SK-N-SH (cell line): Measurements from ENCODE around the gene CYS1. TPM values are rescaled to one million over a fixed set of nuclear protein-coding genes. Genes with fewer than 3 reads are reported as not detected.

Experiments
- CTCF ChIA-PET: fragments of 300-600, 350-600 bp; formaldehyde crosslinking; extraction: SDS; loops from one replicate; lab custom pipeline; 2021; lab: Yijun Ruan, JAX
- POLR2A ChIA-PET: fragments of 350-600 bp; sonication (Branson Sonifier 250); formaldehyde crosslinking; extraction: SDS; loops from one replicate; lab custom pipeline; 2020; ENCODE audit warnings: antibody characterized with exemption, inconsistent platforms; lab: Yijun Ruan, JAX
- DNase-seq: peaks from one replicate; pipeline ENCODE4 v3.0.0; 2012
- H2AFZ ChIP-seq: fragments of 200-600 bp; sonication (generic); 2 replicates; pipeline ENCODE4 v1.8.1; 2016; ENCODE audit warnings: antibody characterized with exemption, mild to moderate bottlenecking, low read depth
- H3F3A ChIP-seq: fragments of 200-600 bp; sonication (generic); replicated peaks from 2 replicates; pipeline ENCODE3; 2016; ENCODE audit warnings: antibody characterized with exemption, mild to moderate bottlenecking; ENCODE audit not compliant: insufficient read depth
- H3K27ac ChIP-seq, 2 experiments: fragments of 200-500 bp in 1 of 2; fragments of 200-600 bp in 1 of 2; sonication (Bioruptor generic) in 1 of 2; sonication (generic), shearing (Covaris generic) in 1 of 2; 2 replicates each; pipeline versions ENCODE4 v1.5.1 to v1.6.1; 2014 to 2016; ENCODE audit warnings: low read depth in 2 of 2, inconsistent platforms in 1 of 2, low read length in 1 of 2, mild to moderate bottlenecking in 1 of 2, mixed read lengths in 1 of 2
- H3K27me3 ChIP-seq: fragments of 200-600 bp; sonication (generic), shearing (Covaris generic); 2 replicates; pipeline ENCODE4 v1.6.1; 2016; ENCODE audit warnings: mixed run types; ENCODE audit not compliant: insufficient read depth
- H3K36me3 ChIP-seq, 2 experiments: fragments of 200-500 bp in 1 of 2; fragments of 200-600 bp in 1 of 2; sonication (Bioruptor generic) in 1 of 2; sonication (generic) in 1 of 2; replicated peaks in 1 of 2; 2 replicates each; pipeline versions ENCODE3 to v1.5.1; 2014 to 2016; ENCODE audit warnings: low read length in 1 of 2, mild to moderate bottlenecking in 1 of 2; ENCODE audit not compliant: insufficient read depth in 2 of 2, control insufficient read depth in 1 of 2
- H3K4me1 ChIP-seq, 2 experiments: fragments of 200-500 bp in 1 of 2; fragments of 200-600 bp in 1 of 2; sonication (Bioruptor generic) in 1 of 2; sonication (generic), shearing (Covaris generic) in 1 of 2; 2 replicates each; pipeline versions ENCODE4 v1.5.1 to v1.6.1; 2014 to 2016; ENCODE audit warnings: low read depth in 1 of 2, low read length in 1 of 2, mixed run types in 1 of 2; ENCODE audit not compliant: insufficient read depth in 2 of 2, control insufficient read depth in 1 of 2
- H3K4me2 ChIP-seq: fragments of 200-600 bp; sonication (generic), shearing (Covaris generic); 2 replicates; pipeline ENCODE4 v1.6.1; 2017; ENCODE audit warnings: mixed run types
- H3K4me3 ChIP-seq, 2 experiments: fragments of 200-500 bp in 1 of 2; fragments of 200-600 bp in 1 of 2; sonication (Bioruptor generic) in 1 of 2; sonication (generic), shearing (Covaris generic) in 1 of 2; 2 replicates each; pipeline versions ENCODE4 v1.5.1 to v1.8.1; 2014 to 2016; ENCODE audit warnings: low read depth in 2 of 2, inconsistent platforms in 1 of 2, low read length in 1 of 2, mild to moderate bottlenecking in 1 of 2, mixed read lengths in 1 of 2, moderate library complexity in 1 of 2
- H3K79me2 ChIP-seq: fragments of 200-600 bp; sonication (generic); 2 replicates; pipeline ENCODE4 v1.8.1; 2017; ENCODE audit warnings: mild to moderate bottlenecking; ENCODE audit not compliant: insufficient read depth
- H3K9ac ChIP-seq: fragments of 200-600 bp; sonication (generic); 2 replicates; pipeline ENCODE4 v1.6.1; 2017; ENCODE audit warnings: mixed run types
- H3K9me2 ChIP-seq: fragments of 200-600 bp; sonication (generic); 2 replicates; pipeline ENCODE4 v1.6.1; 2017; ENCODE audit warnings: mixed run types
- H3K9me3 ChIP-seq: fragments of 200-600 bp; sonication (generic); 2 replicates; pipeline ENCODE4 v1.6.1; 2017; ENCODE audit warnings: mixed run types, mild to moderate bottlenecking, moderate library complexity
- H4K20me1 ChIP-seq: fragments of 200-600 bp; sonication (generic); 2 replicates; pipeline ENCODE4 v1.6.1; 2017; ENCODE audit warnings: mild to moderate bottlenecking, mixed run types; ENCODE audit not compliant: insufficient read depth
- EP300 ChIP-seq, 2 experiments: IDR thresholded peaks; 2 replicates each; pipeline versions ENCODE4 v1.4.0 to v1.6.1; 2012; ENCODE audit warnings: borderline replicate concordance in 1 of 2, low read depth in 1 of 2, low read length in 1 of 2
- FOXJ3 ChIP-seq: sonication (generic); formaldehyde crosslinking; IDR thresholded peaks from 2 replicates; pipeline ENCODE4 v1.5.1; 2020; ENCODE audit warnings: mild to moderate bottlenecking, missing genetic modification reagents
- GATA2 ChIP-seq: sonication (generic); formaldehyde crosslinking; IDR thresholded peaks from 2 replicates; pipeline ENCODE4 v1.5.0; 2020; ENCODE audit warnings: mild to moderate bottlenecking, missing genetic modification reagents
- MAX ChIP-seq: IDR thresholded peaks from 2 replicates; pipeline ENCODE4 v1.4.0; 2012; ENCODE audit warnings: low read depth
- MEF2A ChIP-seq: IDR thresholded peaks from 2 replicates; pipeline ENCODE4 v1.4.0; 2012; ENCODE audit warnings: low read depth, borderline replicate concordance
- MXI1 ChIP-seq: IDR thresholded peaks from 2 replicates; pipeline ENCODE4 v1.6.1; 2012; ENCODE audit warnings: mild to moderate bottlenecking, low read depth, low read length, improper control_type of control experiment
- PBX3 ChIP-seq: IDR thresholded peaks from 2 replicates; pipeline ENCODE4; 2012
- POLR2AphosphoS5 ChIP-seq: IDR thresholded peaks from 2 replicates; pipeline ENCODE4 v1.6.1; 2012; ENCODE audit warnings: low read depth, low read length
- RXRA ChIP-seq: IDR thresholded peaks from 2 replicates; pipeline ENCODE4 v1.4.0; 2012; ENCODE audit warnings: low read depth, mild to moderate bottlenecking, borderline replicate concordance
- USF1 ChIP-seq: IDR thresholded peaks from 2 replicates; pipeline ENCODE4 v1.4.0; 2012; ENCODE audit warnings: low read depth, borderline replicate concordance
- WGBS: methylation state at CpG from one replicate; pipeline ENCODE4 v1.1.6; 2017; ENCODE audit warnings: low lambda C conversion rate; 5-methylcytosine and 5-hydroxymethylcytosine counted together
- polyA plus RNA-seq, 3 experiments: library from polyadenylated mRNA; depleted of rRNA; stranded (reverse); fragments of >200 nt; gene quantifications; 2 replicates each; pipeline ENCODE4 v1.2.3, GENCODE V29; 2012

The CYS1 gene
- polyA plus RNA-seq, 1 of the 3 experiments (the other 2 are of a cell fraction), result 1.2 TPM

GRCh38 chr2:10043906-10044601, 36.2 kb downstream of the CYS1 start (continued):
- TF ChIP-seq POLR2AphosphoS5 (no peak), EP300 (IDR thresholded peaks at IDR 0.05; ENCODE audit: borderline replicate concordance in 1 of 2, low read depth in 1 of 2, low read length in 1 of 2) (no peak), RXRA (no peak), GATA2 (CRISPR knock-in tag) (no peak)

GRCh38 chr2:10043256-10043905, 36.8 kb downstream of the CYS1 start, which contains the start of gene KLF11:
Gene KLF11 (plus strand): TSS chr2:10043550. CDS start chr2:10043717, 167 bp downstream.
- Histone ChIP-seq H3K9me3 (no peaks in the 10 kb centered on the region), H3K4me1 (peaks cover 6 to 19% of the 10 kb centered on the region in 2 experiments; a peak in 1 of 4 replicates), H3K4me3 (peak within 1 kb of the TSS; percentile 59 to 68), H3F3A (peaks cover 21% of the 10 kb centered on the region), H3K9me2 (no peaks in the 10 kb centered on the region), H3K27ac (peak within 1 kb of the TSS; percentile 58 to 77; a peak in 2 of 4 replicates), H3K27me3 (no peaks in the 10 kb centered on the region), H3K79me2 (peaks cover 18% of the 10 kb centered on the region; the same call in 1 of the 2 replicates), H4K20me1 (peaks cover 31% of the 10 kb centered on the region), H3K36me3 (peaks cover 0 to 9% of the 10 kb centered on the region in 2 experiments), H3K9ac (peak within 1 kb of the TSS; percentile 83), H2AFZ (peak within 1 kb of the TSS; percentile 72; the same call in 1 of the 2 replicates), H3K4me2 (peak within 1 kb of the TSS; percentile 81)
- no peak for TF ChIP-seq EP300 (IDR thresholded peaks at IDR 0.05; ENCODE audit: borderline replicate concordance in 1 of 2, low read depth in 1 of 2, low read length in 1 of 2)
- 0 out of 2 replicates have a peak, but pooled peaks have one; percentile 11 for TF ChIP-seq FOXJ3
- TF ChIP-seq USF1, result peak; percentile 75; the same call in 1 of the 2 replicates
- peak; percentile 31; the same call in 1 of the 2 replicates for TF ChIP-seq MXI1
- peak; percentile 97 for TF ChIP-seq MAX
- no peak for TF ChIP-seq PBX3
- TF ChIP-seq MEF2A, result no peak
- DNase-seq, result peak; percentile 99
- ChIA-PET POLR2A (interaction anchor here (1.1 to 1.9 kb wide), 3 partner anchors 200 to 405 kb away, joined by 3 to 11 read pairs (median 3); partner anchors contain the start of genes ODC1 and TAF1B), CTCF (interaction anchor here (2.0 to 13.0 kb wide), 4 partner anchors 29 to 243 kb away, joined by 9 to 357 read pairs (median 221); no protein-coding TSS in a partner anchor)
- 0% methylated on average over 3 of the region's 104 CpGs for WGBS
